Peyer's patch (tissue), 4 donors: ENCODE data around the gene FREM1. TPM values are rescaled to one million over a fixed set of nuclear protein-coding genes. Genes with fewer than 3 reads are reported as not detected.

ENCODE experiments used
- DNase-seq, 3 donors: peaks; one replicate each; pipeline ENCODE4 v3.0.0-alpha.2; 2017 to 2019
- H3K27ac ChIP-seq, 4 donors: fragments of 200-600 bp; sonication (generic); one replicate each; pipeline ENCODE4 v1.5.1; 2016 to 2019
- H3K27me3 ChIP-seq, 2 donors: fragments of 200-600 bp; sonication (generic); one replicate each; pipeline ENCODE4 v1.5.1; 2019
- H3K36me3 ChIP-seq, 3 donors: fragments of 200-600 bp; sonication (generic); one replicate each; pipeline ENCODE4 v1.5.1; 2016 to 2019
- H3K4me1 ChIP-seq, 4 donors: fragments of 200-600 bp; sonication (generic); one replicate each; pipeline ENCODE4 v1.5.1; 2016 to 2019
- H3K4me3 ChIP-seq, 4 donors: fragments of 200-600 bp; sonication (generic); 1 replicate in 3 of 4; 2 replicates in 1 of 4; pipeline ENCODE4 v1.5.1; 2016 to 2019; ENCODE audit warnings: mild to moderate bottlenecking in 1 of 4
- H3K9me3 ChIP-seq, 4 donors: fragments of 200-600 bp; sonication (generic); one replicate each; pipeline ENCODE4 v1.5.1; 2016 to 2019; ENCODE audit warnings: mild to moderate bottlenecking in 1 of 4
- CTCF ChIP-seq, 6 experiments: fragments of 450-650 bp in 4 of 6; fragments of 200-600 bp in 2 of 6; sonication (generic) in 1 of 6; IDR thresholded peaks; one replicate each; pipeline ENCODE4 v1.5.1; 2017 to 2019; ENCODE audit warnings: antibody characterized with exemption in 6 of 6, mild to moderate bottlenecking in 3 of 6, moderate library complexity in 1 of 6
- POLR2A ChIP-seq, 2 donors: fragments of 450-650 bp; IDR thresholded peaks; one replicate each; pipeline ENCODE4 v1.5.1; 2017; ENCODE audit warnings: antibody characterized with exemption in 2 of 2, mild to moderate bottlenecking in 2 of 2, moderate library complexity in 2 of 2
- total RNA-seq, 4 donors: library from RNA; depleted of rRNA; stranded (reverse); fragments of >200 nt; gene quantifications; one replicate each; pipeline ENCODE4 v1.1.0, GENCODE V29; 2016

FREM1 gene
- total RNA-seq, 4 donors from 2014 or later: 31.4 to 108 (median 54.0) TPM

- no peaks in the 10 kb centered on the region for H3K36me3 ChIP-seq
- H3K4me3 ChIP-seq: no peak within 1 kb of the TSS
- no peaks in the 10 kb centered on the region for H3K4me1 ChIP-seq
- no peak within 1 kb of the TSS for H3K27ac ChIP-seq
- TF ChIP-seq POLR2A (IDR thresholded peaks at IDR 0.05): no peak
- no peak for TF ChIP-seq CTCF (IDR thresholded peaks at IDR 0.05)
- no peaks in the 10 kb centered on the region for H3K9me3 ChIP-seq
- no peak for DNase-seq
- H3K27me3 ChIP-seq: no peaks in the 10 kb centered on the region
These were observed 187.7 kb downstream of the FREM1 start, which contains the start of gene CER1 for GRCh38 chr9:14722391-14723035. Gene CER1, minus strand, starts transcription at chr9:14722733. Its CDS starts 61 bp downstream, at chr9:14722672.

- no peak for DNase-seq
- no peaks in the 10 kb centered on the region for H3K36me3 ChIP-seq
- H3K9me3 ChIP-seq: no peaks in the 10 kb centered on the region
- no peak overlapping the region for H3K4me3 ChIP-seq
- H3K27me3 ChIP-seq: no peaks in the 10 kb centered on the region
- no peaks in the 10 kb centered on the region for H3K4me1 ChIP-seq
- H3K27ac ChIP-seq: no peak overlapping the region
- TF ChIP-seq POLR2A (IDR thresholded peaks at IDR 0.05) (no peak), CTCF (IDR thresholded peaks at IDR 0.05) (no peak)
These were observed 190.9 kb downstream of the FREM1 start for GRCh38 chr9:14719231-14719923.

- H3K36me3 ChIP-seq: no peaks in the 10 kb centered on the region
- DNase-seq: no peak
- TF ChIP-seq POLR2A (IDR thresholded peaks at IDR 0.05): no peak
- TF ChIP-seq CTCF (IDR thresholded peaks at IDR 0.05): no peak
- no peaks in the 10 kb centered on the region for H3K9me3 ChIP-seq
- H3K27me3 ChIP-seq: no peaks in the 10 kb centered on the region
- no peaks in the 10 kb centered on the region for H3K4me1 ChIP-seq
- H3K27ac ChIP-seq: no peak overlapping the region
- no peak overlapping the region for H3K4me3 ChIP-seq
These were observed 195.1 kb downstream of the FREM1 start for GRCh38 chr9:14715102-14715501.

- no peak for TF ChIP-seq POLR2A (IDR thresholded peaks at IDR 0.05)
- TF ChIP-seq CTCF (IDR thresholded peaks at IDR 0.05): no peak
These were observed 197.0 kb downstream of the FREM1 start for GRCh38 chr9:14713187-14713767.

GRCh38 chr9:14710804-14711203 is 199.4 kb downstream of the FREM1 start:
- Histone ChIP-seq H3K4me3 (no peak overlapping the region), H3K27me3 (no peaks in the 10 kb centered on the region), H3K9me3 (no peaks in the 10 kb centered on the region), H3K36me3 (no peaks in the 10 kb centered on the region), H3K4me1 (no peaks in the 10 kb centered on the region), H3K27ac (no peak overlapping the region)
- no peak for DNase-seq
- no peak for TF ChIP-seq POLR2A (IDR thresholded peaks at IDR 0.05)
- no peak for TF ChIP-seq CTCF (IDR thresholded peaks at IDR 0.05)

More at GRCh38 chr9:14713187-14713767, 197.0 kb downstream of the FREM1 start:
- no peak overlapping the region for H3K4me3 ChIP-seq
- no peaks in the 10 kb centered on the region for H3K9me3 ChIP-seq
- H3K27ac ChIP-seq: no peak overlapping the region
- H3K36me3 ChIP-seq: no peaks in the 10 kb centered on the region
- H3K27me3 ChIP-seq: no peaks in the 10 kb centered on the region
- no peaks in the 10 kb centered on the region for H3K4me1 ChIP-seq
- DNase-seq: no peak
